ENCODE results near the gene RIMBP2.

RIMBP2 gene

GRCh38 chr12:130626601-130627000, 89.5 kb downstream of the RIMBP2 start:
- Mint-ChIP-seq H3K36me3 (no peaks in the 10 kb centered on the region), H3K9me3 (peaks cover 5% of the 10 kb centered on the region), H3K4me1 (no peaks in the 10 kb centered on the region), H3K27ac (no peak overlapping the region), H3K4me3 (no peak overlapping the region), H3K27me3 (peaks cover 7% of the 10 kb centered on the region)

GRCh38 chr12:130625201-130625600, 90.9 kb downstream of the RIMBP2 start:
- no peaks in the 10 kb centered on the region for H3K4me1 Mint-ChIP-seq
- no peak overlapping the region for H3K4me3 Mint-ChIP-seq
- no peaks in the 10 kb centered on the region for H3K9me3 Mint-ChIP-seq
- no peaks in the 10 kb centered on the region for H3K36me3 Mint-ChIP-seq
- no peak overlapping the region for H3K27ac Mint-ChIP-seq
- H3K27me3 Mint-ChIP-seq: peaks cover 3% of the 10 kb centered on the region

- H3K27me3 Mint-ChIP-seq: peaks cover 1% of the 10 kb centered on the region
- H3K27ac Mint-ChIP-seq: no peak overlapping the region
- H3K4me1 Mint-ChIP-seq: no peaks in the 10 kb centered on the region
- no peak overlapping the region for H3K4me3 Mint-ChIP-seq
- H3K9me3 Mint-ChIP-seq: no peaks in the 10 kb centered on the region
- H3K36me3 Mint-ChIP-seq: no peaks in the 10 kb centered on the region
Measured at GRCh38 chr12:130622803-130623202, 93.3 kb downstream of the RIMBP2 start.

GRCh38 chr12:130621696-130622298, 94.3 kb downstream of the RIMBP2 start:
- no peaks in the 10 kb centered on the region for H3K9me3 Mint-ChIP-seq
- no peak overlapping the region for H3K27ac Mint-ChIP-seq
- H3K27me3 Mint-ChIP-seq: peaks cover 1% of the 10 kb centered on the region
- no peaks in the 10 kb centered on the region for H3K4me1 Mint-ChIP-seq
- no peaks in the 10 kb centered on the region for H3K36me3 Mint-ChIP-seq
- no peak overlapping the region for H3K4me3 Mint-ChIP-seq

- no peak overlapping the region for H3K27ac Mint-ChIP-seq
- H3K4me3 Mint-ChIP-seq: no peak overlapping the region
- H3K4me1 Mint-ChIP-seq: no peaks in the 10 kb centered on the region
- peaks cover 1% of the 10 kb centered on the region for H3K27me3 Mint-ChIP-seq
- H3K9me3 Mint-ChIP-seq: no peaks in the 10 kb centered on the region
- no peaks in the 10 kb centered on the region for H3K36me3 Mint-ChIP-seq
Measured at GRCh38 chr12:130620756-130621155, 95.3 kb downstream of the RIMBP2 start.

GRCh38 chr12:130620281-130620680, 95.8 kb downstream of the RIMBP2 start:
- Mint-ChIP-seq H3K27ac (no peak overlapping the region), H3K4me1 (no peaks in the 10 kb centered on the region), H3K9me3 (no peaks in the 10 kb centered on the region), H3K4me3 (no peak overlapping the region), H3K36me3 (no peaks in the 10 kb centered on the region), H3K27me3 (no peaks in the 10 kb centered on the region)

GRCh38 chr12:130619385-130620001, 96.6 kb downstream of the RIMBP2 start:
- H3K4me1 Mint-ChIP-seq: no peaks in the 10 kb centered on the region
- no peak overlapping the region for H3K4me3 Mint-ChIP-seq
- no peaks in the 10 kb centered on the region for H3K27me3 Mint-ChIP-seq
- H3K36me3 Mint-ChIP-seq: no peaks in the 10 kb centered on the region
- H3K9me3 Mint-ChIP-seq: no peaks in the 10 kb centered on the region
- no peak overlapping the region for H3K27ac Mint-ChIP-seq

GRCh38 chr12:130617219-130617618, 98.9 kb downstream of the RIMBP2 start:
- Mint-ChIP-seq H3K9me3 (no peaks in the 10 kb centered on the region), H3K36me3 (no peaks in the 10 kb centered on the region), H3K4me1 (no peaks in the 10 kb centered on the region), H3K27ac (no peak overlapping the region), H3K4me3 (no peak overlapping the region), H3K27me3 (no peaks in the 10 kb centered on the region)

- Mint-ChIP-seq H3K4me1 (no peaks in the 10 kb centered on the region), H3K36me3 (no peaks in the 10 kb centered on the region), H3K4me3 (no peak overlapping the region), H3K9me3 (no peaks in the 10 kb centered on the region), H3K27me3 (no peaks in the 10 kb centered on the region), H3K27ac (no peak overlapping the region)
Measured at GRCh38 chr12:130615861-130616345, 100.2 kb downstream of the RIMBP2 start.

- H3K9me3 Mint-ChIP-seq: no peaks in the 10 kb centered on the region
- no peak overlapping the region for H3K4me3 Mint-ChIP-seq
- H3K36me3 Mint-ChIP-seq: no peaks in the 10 kb centered on the region
- H3K27ac Mint-ChIP-seq: no peak overlapping the region
- no peaks in the 10 kb centered on the region for H3K27me3 Mint-ChIP-seq
- no peaks in the 10 kb centered on the region for H3K4me1 Mint-ChIP-seq
Measured at GRCh38 chr12:130614530-130614905, 101.6 kb downstream of the RIMBP2 start.

- H3K4me1 Mint-ChIP-seq: no peaks in the 10 kb centered on the region
- no peaks in the 10 kb centered on the region for H3K36me3 Mint-ChIP-seq
- H3K9me3 Mint-ChIP-seq: no peaks in the 10 kb centered on the region
- H3K27me3 Mint-ChIP-seq: no peaks in the 10 kb centered on the region
- H3K4me3 Mint-ChIP-seq: no peak overlapping the region
- H3K27ac Mint-ChIP-seq: no peak overlapping the region
Measured at GRCh38 chr12:130613831-130614529, 102.1 kb downstream of the RIMBP2 start.

GRCh38 chr12:130613131-130613530, 103.0 kb downstream of the RIMBP2 start:
- H3K9me3 Mint-ChIP-seq: no peaks in the 10 kb centered on the region
- no peaks in the 10 kb centered on the region for H3K36me3 Mint-ChIP-seq
- H3K27me3 Mint-ChIP-seq: no peaks in the 10 kb centered on the region
- no peak overlapping the region for H3K27ac Mint-ChIP-seq
- no peaks in the 10 kb centered on the region for H3K4me1 Mint-ChIP-seq
- no peak overlapping the region for H3K4me3 Mint-ChIP-seq

- Mint-ChIP-seq H3K36me3 (no peaks in the 10 kb centered on the region), H3K4me1 (no peaks in the 10 kb centered on the region), H3K27ac (no peak overlapping the region), H3K4me3 (no peak overlapping the region), H3K27me3 (no peaks in the 10 kb centered on the region), H3K9me3 (no peaks in the 10 kb centered on the region)
Measured at GRCh38 chr12:130611026-130611905, 104.8 kb downstream of the RIMBP2 start.

GRCh38 chr12:130609966-130610365, 106.1 kb downstream of the RIMBP2 start:
- H3K36me3 Mint-ChIP-seq: no peaks in the 10 kb centered on the region
- H3K9me3 Mint-ChIP-seq: no peaks in the 10 kb centered on the region
- H3K4me3 Mint-ChIP-seq: no peak overlapping the region

GRCh38 chr12:130608831-130609230, 107.3 kb downstream of the RIMBP2 start:
- Mint-ChIP-seq H3K27ac (no peak overlapping the region), H3K4me3 (no peak overlapping the region), H3K9me3 (no peaks in the 10 kb centered on the region), H3K4me1 (no peaks in the 10 kb centered on the region), H3K36me3 (no peaks in the 10 kb centered on the region), H3K27me3 (peaks cover 2% of the 10 kb centered on the region)

More at GRCh38 chr12:130609966-130610365, 106.1 kb downstream of the RIMBP2 start:
- H3K27me3 Mint-ChIP-seq: peaks cover under 1% of the 10 kb centered on the region
- no peak overlapping the region for H3K27ac Mint-ChIP-seq
- no peaks in the 10 kb centered on the region for H3K4me1 Mint-ChIP-seq

Measured in activated naive CD4-positive, alpha-beta T cell treated with anti-CD3 and anti-CD28 coated beads, Interleukin-2, amount 50 U/mL, for 24 hours (primary cell).